ENCODE measurements around the gene DMRT3. TPM values are rescaled to one million over a fixed set of nuclear protein-coding genes. Genes with fewer than 3 reads are reported as not detected.

DMRT3 gene
- total RNA-seq, 2 experiments from 2014 or later: not detected

- H3K4me3 Mint-ChIP-seq: no peak overlapping the region
- no peaks in the 10 kb centered on the region for H3K4me1 Mint-ChIP-seq
- no peaks in the 10 kb centered on the region for H3K36me3 Mint-ChIP-seq
- H3K9me3 Mint-ChIP-seq: no peaks in the 10 kb centered on the region
- H3K27me3 Mint-ChIP-seq: peaks cover 16% of the 10 kb centered on the region
- no peak overlapping the region for H3K27ac Mint-ChIP-seq
- DNase-seq (no peak), ATAC-seq (ENCODE audit: low read depth) (no peak)
- POLR2A ChIA-PET: no interaction called here
Measured at GRCh38 chr9:1031951-1032601, 55.6 kb downstream of the DMRT3 start.

- H3K27me3 Mint-ChIP-seq: peaks cover 19% of the 10 kb centered on the region
- no peak for DNase-seq
- POLR2A ChIA-PET: no interaction called here
- H3K36me3 Mint-ChIP-seq: no peaks in the 10 kb centered on the region
- ATAC-seq (ENCODE audit: low read depth): no peak
- no peaks in the 10 kb centered on the region for H3K9me3 Mint-ChIP-seq
- no peak overlapping the region for H3K4me3 Mint-ChIP-seq
- H3K27ac Mint-ChIP-seq: no peak overlapping the region
- H3K4me1 Mint-ChIP-seq: no peaks in the 10 kb centered on the region
Measured at GRCh38 chr9:1034271-1034670, 57.8 kb downstream of the DMRT3 start.

- Mint-ChIP-seq H3K27ac (no peak overlapping the region), H3K4me3 (no peak overlapping the region), H3K4me1 (no peaks in the 10 kb centered on the region), H3K27me3 (peaks cover 58% of the 10 kb centered on the region), H3K36me3 (no peaks in the 10 kb centered on the region), H3K9me3 (peaks cover 3% of the 10 kb centered on the region)
- no peak for DNase-seq
- POLR2A ChIA-PET: no interaction called here
- ATAC-seq (ENCODE audit: low read depth): no peak
Measured at GRCh38 chr9:1039589-1039988, 63.1 kb downstream of the DMRT3 start.

Other genes starting within 250 kb of the DMRT3 start
- gene DMRT1, start 135.0 kb upstream of the DMRT3 start, total RNA-seq: not detected
- not detected for gene DMRT2, start 73.7 kb downstream of the DMRT3 start, total RNA-seq